ENCODE data around the gene TMEM63B. TPM values are rescaled to one million over a fixed set of nuclear protein-coding genes. Genes with fewer than 3 reads are reported as not detected.

Gene TMEM63B
- total RNA-seq, 2 donors from 2014 or later: 64.6 to 65.2 TPM

DNA sequence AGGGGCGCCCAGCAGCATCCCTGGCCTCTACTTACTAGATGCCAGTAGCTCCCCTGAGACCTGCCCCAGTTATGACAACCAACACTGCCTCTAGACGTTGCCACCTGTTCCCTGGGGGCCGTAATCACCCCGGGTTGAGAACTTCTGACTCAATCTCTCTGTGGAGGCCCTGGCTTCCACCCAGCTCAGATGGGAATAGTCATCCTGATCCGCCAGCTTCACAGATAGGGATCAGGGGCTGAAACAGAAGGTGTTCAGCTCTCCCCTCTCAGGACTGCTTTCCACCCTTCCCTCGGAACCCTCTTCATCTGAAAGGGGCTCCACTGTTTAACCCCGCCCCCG is 34.6 kb downstream of the TMEM63B start:
- no peaks in the 10 kb centered on the region for H3K27me3 ChIP-seq (ENCODE audit: control insufficient read depth, insufficient read depth, low read length, poor library complexity, severe bottlenecking)
- H3K4me3 ChIP-seq (ENCODE audit: low read length): no peak overlapping the region
- DNase-seq: no peak
- H3K4me3 Mint-ChIP-seq: no peak overlapping the region
- no peaks in the 10 kb centered on the region for H3K36me3 Mint-ChIP-seq (ENCODE audit: low read depth)
- H3K27me3 Mint-ChIP-seq (ENCODE audit: insufficient read depth): peaks cover 8% of the 10 kb centered on the region
- no peak overlapping the region for H3K27ac Mint-ChIP-seq
- no peaks in the 10 kb centered on the region for H3K9me3 ChIP-seq (ENCODE audit: control insufficient read depth, low read length)
- H3K36me3 ChIP-seq (ENCODE audit: control insufficient read depth, insufficient read depth, low read length): no peaks in the 10 kb centered on the region
- H3K4me1 Mint-ChIP-seq: peaks cover 15% of the 10 kb centered on the region
- no peaks in the 10 kb centered on the region for H3K4me1 ChIP-seq (ENCODE audit: control insufficient read depth, insufficient read depth, low read length)
- TF ChIP-seq, protein P1, sequence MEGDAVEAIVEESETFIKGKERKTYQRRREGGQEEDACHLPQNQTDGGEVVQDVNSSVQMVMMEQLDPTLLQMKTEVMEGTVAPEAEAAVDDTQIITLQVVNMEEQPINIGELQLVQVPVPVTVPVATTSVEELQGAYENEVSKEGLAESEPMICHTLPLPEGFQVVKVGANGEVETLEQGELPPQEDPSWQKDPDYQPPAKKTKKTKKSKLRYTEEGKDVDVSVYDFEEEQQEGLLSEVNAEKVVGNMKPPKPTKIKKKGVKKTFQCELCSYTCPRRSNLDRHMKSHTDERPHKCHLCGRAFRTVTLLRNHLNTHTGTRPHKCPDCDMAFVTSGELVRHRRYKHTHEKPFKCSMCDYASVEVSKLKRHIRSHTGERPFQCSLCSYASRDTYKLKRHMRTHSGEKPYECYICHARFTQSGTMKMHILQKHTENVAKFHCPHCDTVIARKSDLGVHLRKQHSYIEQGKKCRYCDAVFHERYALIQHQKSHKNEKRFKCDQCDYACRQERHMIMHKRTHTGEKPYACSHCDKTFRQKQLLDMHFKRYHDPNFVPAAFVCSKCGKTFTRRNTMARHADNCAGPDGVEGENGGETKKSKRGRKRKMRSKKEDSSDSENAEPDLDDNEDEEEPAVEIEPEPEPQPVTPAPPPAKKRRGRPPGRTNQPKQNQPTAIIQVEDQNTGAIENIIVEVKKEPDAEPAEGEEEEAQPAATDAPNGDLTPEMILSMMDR (conservative IDR thresholded peaks at IDR 0.05): no peak
- H3K9ac ChIP-seq (ENCODE audit: extremely low read depth, low read length, poor library complexity, severe bottlenecking): no peak overlapping the region
- no peak overlapping the region for H3K27ac ChIP-seq (ENCODE audit: low read depth, low read length)
- H3K9me3 Mint-ChIP-seq: no peaks in the 10 kb centered on the region
- WGBS, 2 experiments (ENCODE audit: insufficient coverage in 1 of 2, insufficient read length in 1 of 2): 82 to 89% methylated on average over 5 to 8 of the region's 8 CpGs

DNA sequence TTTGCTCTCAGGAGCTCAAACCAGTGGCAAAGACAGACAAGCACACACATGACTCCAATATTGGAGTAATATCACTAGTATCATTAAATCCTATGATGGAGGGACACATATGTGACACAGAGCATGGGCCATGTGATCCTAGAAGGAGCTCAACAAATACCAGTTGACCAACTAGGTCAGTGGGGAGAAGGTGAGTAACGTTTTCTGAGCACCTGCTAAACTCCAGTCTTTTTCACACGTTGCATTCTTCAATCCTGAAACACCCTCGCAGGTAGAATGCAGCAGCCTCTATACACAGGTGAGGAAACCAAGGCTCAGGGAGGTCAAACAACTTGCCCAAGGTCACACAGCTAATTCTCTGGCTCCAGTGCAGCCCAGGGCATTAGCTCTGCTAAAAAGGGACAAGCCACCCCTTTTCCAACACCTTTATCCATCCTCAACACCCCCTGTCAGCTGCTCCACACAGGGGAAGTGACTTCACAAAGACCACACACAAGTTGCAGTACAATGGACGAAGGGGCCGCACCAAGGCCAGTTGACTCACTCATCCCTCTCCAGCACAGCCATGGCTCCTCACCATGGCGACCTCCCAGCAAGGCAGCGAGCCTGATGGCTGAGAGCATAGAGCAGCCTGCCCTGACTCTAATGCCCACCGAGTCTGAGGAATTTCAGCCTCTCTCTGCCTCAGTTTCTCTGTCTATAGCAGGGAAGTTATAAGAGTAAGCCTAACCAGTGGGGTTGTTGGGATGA is 35.7 kb downstream of the TMEM63B start:
- no peak overlapping the region for H3K4me3 Mint-ChIP-seq
- no peaks in the 10 kb centered on the region for H3K36me3 ChIP-seq (ENCODE audit: control insufficient read depth, insufficient read depth, low read length)
- WGBS, 2 experiments (ENCODE audit: insufficient coverage in 1 of 2, insufficient read length in 1 of 2): 77 to 79% methylated on average over 6 to 8 of the region's 8 CpGs
- no peak overlapping the region for H3K27ac ChIP-seq (ENCODE audit: low read depth, low read length)
- TF ChIP-seq, protein P1 (conservative IDR thresholded peaks at IDR 0.05): no peak
- H3K9ac ChIP-seq (ENCODE audit: extremely low read depth, low read length, poor library complexity, severe bottlenecking): no peak overlapping the region
- no peak for DNase-seq
- H3K27me3 Mint-ChIP-seq (ENCODE audit: insufficient read depth): peaks cover 8% of the 10 kb centered on the region
- H3K27me3 ChIP-seq (ENCODE audit: control insufficient read depth, insufficient read depth, low read length, poor library complexity, severe bottlenecking): no peaks in the 10 kb centered on the region
- no peak overlapping the region for H3K4me3 ChIP-seq (ENCODE audit: low read length)
- no peak overlapping the region for H3K27ac Mint-ChIP-seq
- no peaks in the 10 kb centered on the region for H3K36me3 Mint-ChIP-seq (ENCODE audit: low read depth)
- peaks cover 14% of the 10 kb centered on the region for H3K4me1 Mint-ChIP-seq
- no peaks in the 10 kb centered on the region for H3K9me3 ChIP-seq (ENCODE audit: control insufficient read depth, low read length)
- no peaks in the 10 kb centered on the region for H3K4me1 ChIP-seq (ENCODE audit: control insufficient read depth, insufficient read depth, low read length)
- no peaks in the 10 kb centered on the region for H3K9me3 Mint-ChIP-seq

DNA sequence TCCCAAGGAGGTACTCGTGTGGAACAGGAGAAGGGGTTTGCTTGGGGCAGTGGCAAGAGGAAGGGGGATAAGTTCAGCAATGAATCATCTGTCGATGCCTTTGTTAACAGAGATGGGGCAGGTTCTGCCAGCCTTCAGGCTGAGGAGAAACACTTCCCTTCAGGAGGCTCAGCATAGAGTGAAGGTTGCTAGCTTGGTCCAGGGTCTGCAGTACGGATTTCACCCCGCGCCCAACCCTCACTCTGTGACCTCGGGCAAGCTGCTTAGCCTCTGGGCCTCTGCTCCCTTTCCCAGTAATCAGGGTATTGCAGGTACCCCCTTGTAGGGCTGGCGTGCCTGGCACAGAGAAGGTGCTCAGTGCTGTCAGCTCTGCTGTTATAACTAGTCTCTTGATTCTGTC is 38.8 kb downstream of the TMEM63B start:
- WGBS, 2 experiments (ENCODE audit: insufficient coverage in 1 of 2, insufficient read length in 1 of 2): 81 to 83% methylated on average over 4 to 7 of the region's 7 CpGs
- Histone ChIP-seq H3K9ac (ENCODE audit: extremely low read depth, low read length, poor library complexity, severe bottlenecking) (no peak overlapping the region), H3K4me1 (ENCODE audit: control insufficient read depth, insufficient read depth, low read length) (no peaks in the 10 kb centered on the region), H3K36me3 (ENCODE audit: control insufficient read depth, insufficient read depth, low read length) (no peaks in the 10 kb centered on the region), H3K4me3 (ENCODE audit: low read length) (no peak overlapping the region), H3K27me3 (ENCODE audit: control insufficient read depth, insufficient read depth, low read length, poor library complexity, severe bottlenecking) (no peaks in the 10 kb centered on the region), H3K27ac (ENCODE audit: low read depth, low read length) (no peak overlapping the region), H3K9me3 (ENCODE audit: control insufficient read depth, low read length) (no peaks in the 10 kb centered on the region)
- TF ChIP-seq, protein P1 (conservative IDR thresholded peaks at IDR 0.05): no peak
- Mint-ChIP-seq H3K27ac (peak overlapping the region; percentile 77), H3K4me1 (peaks cover 14% of the 10 kb centered on the region), H3K36me3 (ENCODE audit: low read depth) (no peaks in the 10 kb centered on the region), H3K27me3 (ENCODE audit: insufficient read depth) (peaks cover 20% of the 10 kb centered on the region), H3K4me3 (no peak overlapping the region), H3K9me3 (no peaks in the 10 kb centered on the region)
- DNase-seq: peak; percentile 56

Measured in endodermal cell (in vitro differentiated cells).